HepG2 (cell line): ENCODE data around the gene LRFN2. TPM values are rescaled to one million over a fixed set of nuclear protein-coding genes. Genes with fewer than 3 reads are reported as not detected.

ENCODE experiments used
- CERS6 ChIP-seq: sonication (generic); formaldehyde crosslinking; IDR thresholded peaks from 2 replicates; pipeline ENCODE4 v1.5.0; 2020; ENCODE audit warnings: missing genetic modification reagents
- DNMT1 ChIP-seq: sonication (generic); formaldehyde crosslinking; IDR thresholded peaks from 2 replicates; pipeline ENCODE4 v1.5.1; 2020; ENCODE audit warnings: mild to moderate bottlenecking, missing genetic modification reagents
- EED ChIP-seq: sonication (generic); formaldehyde crosslinking; IDR thresholded peaks from 2 replicates; pipeline ENCODE4 v1.5.0; 2020; ENCODE audit warnings: mild to moderate bottlenecking, missing genetic modification reagents
- GMEB1 ChIP-seq: sonication (generic); formaldehyde crosslinking; IDR thresholded peaks from 2 replicates; pipeline ENCODE4 v1.5.1; 2020; ENCODE audit warnings: missing genetic modification reagents, mild to moderate bottlenecking, borderline replicate concordance
- HMG20B ChIP-seq: conservative IDR thresholded peaks from 2 replicates; pipeline ENCODE4 v1.6.1; 2016; ENCODE audit warnings: missing genetic modification reagents, missing compliant biosample characterization
- HNRNPK ChIP-seq: fragments of 200-400 bp; formaldehyde crosslinking; IDR thresholded peaks from 2 replicates; pipeline ENCODE4 v1.6.1; 2018; ENCODE audit warnings: low read length, low read depth, moderate library complexity, mild to moderate bottlenecking; ENCODE audit not compliant: poor library complexity, severe bottlenecking
- MTF1 ChIP-seq: sonication (generic); formaldehyde crosslinking; IDR thresholded peaks from 2 replicates; pipeline ENCODE4 v1.5.0; 2020; ENCODE audit warnings: missing genetic modification reagents
- NFKBIZ ChIP-seq: IDR thresholded peaks from 2 replicates; pipeline ENCODE4 v1.6.1; 2018; ENCODE audit warnings: missing genetic modification reagents, missing compliant biosample characterization
- STAG1 ChIP-seq: sonication (generic); formaldehyde crosslinking; IDR thresholded peaks from 2 replicates; pipeline ENCODE4 v1.4.0; 2020; ENCODE audit warnings: missing genetic modification reagents
- TBP ChIP-seq: sonication (generic); formaldehyde crosslinking; IDR thresholded peaks from 2 replicates; pipeline ENCODE4 v1.5.0; 2020; ENCODE audit warnings: missing genetic modification reagents
- ZFP37 ChIP-seq: sonication (generic); formaldehyde crosslinking; IDR thresholded peaks from 2 replicates; pipeline ENCODE4 v1.4.0; 2020; ENCODE audit warnings: missing genetic modification reagents, borderline replicate concordance
- ZNF501 ChIP-seq: sonication (generic); formaldehyde crosslinking; IDR thresholded peaks from 2 replicates; pipeline ENCODE4 v1.5.1; 2020; ENCODE audit warnings: mild to moderate bottlenecking, moderate library complexity, missing genetic modification reagents
- ZNF563 ChIP-seq: sonication (generic); formaldehyde crosslinking; IDR thresholded peaks from 2 replicates; pipeline ENCODE4 v1.8.0; 2022; ENCODE audit warnings: mild to moderate bottlenecking, moderate library complexity, missing genetic modification reagents
- ZNF724P ChIP-seq: sonication (generic); formaldehyde crosslinking; IDR thresholded peaks from 2 replicates; pipeline ENCODE4 v1.8.0; 2022; ENCODE audit warnings: missing genetic modification reagents, borderline replicate concordance
- ZNF800 ChIP-seq: sonication (generic); formaldehyde crosslinking; IDR thresholded peaks from 2 replicates; pipeline ENCODE4 v1.4.0; 2020; ENCODE audit warnings: missing genetic modification reagents
- polyA plus RNA-seq, 8 experiments: library from polyadenylated mRNA; depleted of rRNA in 3 of 8; stranded (reverse) in 7 of 8; unstranded in 1 of 8; fragments of >200 nt; fragmentation: Illumina TruSeq in 4 of 8; extraction: Trizol in 4 of 8; gene quantifications; 2 replicates each; pipeline versions ENCODE4 v1.2.1 to v1.2.3, GENCODE V29; 2011 to 2016; ENCODE audit warnings: low read depth in 4 of 8, missing spikeins in 1 of 8, mixed read lengths in 1 of 8; ENCODE audit not compliant: insufficient read depth in 1 of 8
- total RNA-seq, 5 experiments: library from RNA; depleted of rRNA; stranded (reverse); fragments of >200 nt; fragmentation: Illumina TruSeq; extraction: Trizol; gene quantifications; 2 replicates each; pipeline ENCODE4 v1.2.3, GENCODE V29; 2016; ENCODE audit warnings: low read depth in 1 of 5
- TF ChIP-seq, protein P1 (sequence below): sonication (generic); formaldehyde crosslinking; IDR thresholded peaks from 2 replicates; pipeline ENCODE4 v1.8.1; 2023; ENCODE audit warnings: mild to moderate bottlenecking, inconsistent platforms, moderate library complexity, missing genetic modification reagents, borderline replicate concordance
- TF ChIP-seq, protein P2 (sequence below): sonication (generic); formaldehyde crosslinking; IDR thresholded peaks from 2 replicates; pipeline ENCODE4 v1.5.0; 2020; ENCODE audit warnings: mild to moderate bottlenecking, missing genetic modification reagents
- TF ChIP-seq, protein P3 (sequence below): sonication (generic); formaldehyde crosslinking; IDR thresholded peaks from 2 replicates; pipeline ENCODE4 v1.5.1; 2020; ENCODE audit warnings: missing genetic modification reagents, mild to moderate bottlenecking, borderline replicate concordance

LRFN2 gene
- total and polyA plus RNA-seq, 2 of the 13 experiments (the other 11 are each of a cell fraction or from before 2014, with no cell fraction given), result not detected

DNA sequence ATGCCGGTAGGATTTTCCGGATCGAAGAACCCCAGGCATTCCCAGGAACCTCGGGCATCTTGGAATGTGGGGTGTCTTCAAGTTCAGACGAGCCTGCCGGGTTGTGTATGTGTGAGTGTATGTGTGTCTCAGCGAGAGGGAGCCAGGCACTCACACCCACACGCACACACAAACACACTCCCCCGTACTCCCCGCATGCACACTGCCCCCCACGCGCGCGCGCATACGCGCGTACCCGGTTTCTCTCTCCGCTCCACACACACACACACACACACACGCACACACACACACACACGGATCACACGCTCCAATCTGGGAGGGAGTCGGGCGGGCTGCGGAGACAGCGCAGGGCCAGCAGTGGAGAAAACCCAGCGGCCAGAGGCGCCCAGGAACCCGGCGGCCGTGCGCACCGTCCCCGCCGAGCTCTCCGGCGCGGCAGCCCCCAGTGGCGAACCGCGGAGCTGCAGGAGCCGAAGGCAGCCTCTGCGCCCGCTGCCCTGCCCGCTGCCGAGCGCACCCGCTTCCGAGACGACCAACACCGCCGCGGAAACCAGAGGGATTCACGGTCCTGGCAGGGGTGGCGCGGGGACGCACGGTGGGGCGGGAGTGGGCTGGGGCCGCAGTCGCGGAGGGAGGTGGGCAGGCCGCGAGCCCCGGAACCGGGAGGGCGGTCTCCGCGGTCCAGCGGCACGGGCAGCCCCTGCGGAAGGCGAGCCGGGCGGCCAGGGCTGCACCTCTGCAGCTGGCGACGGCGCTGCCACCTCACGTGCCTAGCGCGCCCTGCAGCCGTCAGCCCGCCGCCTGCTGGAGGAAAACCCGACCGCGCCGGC lies at the start of gene LRFN2 (continued):
- TF ChIP-seq GMEB1 (CRISPR knock-in tag), result 0 out of 2 replicates have a peak, but pooled peaks have one; percentile 31
- TF ChIP-seq ZNF563, result 0 out of 2 replicates have a peak, but pooled peaks have one; percentile 57
- TF ChIP-seq, protein P1, sequence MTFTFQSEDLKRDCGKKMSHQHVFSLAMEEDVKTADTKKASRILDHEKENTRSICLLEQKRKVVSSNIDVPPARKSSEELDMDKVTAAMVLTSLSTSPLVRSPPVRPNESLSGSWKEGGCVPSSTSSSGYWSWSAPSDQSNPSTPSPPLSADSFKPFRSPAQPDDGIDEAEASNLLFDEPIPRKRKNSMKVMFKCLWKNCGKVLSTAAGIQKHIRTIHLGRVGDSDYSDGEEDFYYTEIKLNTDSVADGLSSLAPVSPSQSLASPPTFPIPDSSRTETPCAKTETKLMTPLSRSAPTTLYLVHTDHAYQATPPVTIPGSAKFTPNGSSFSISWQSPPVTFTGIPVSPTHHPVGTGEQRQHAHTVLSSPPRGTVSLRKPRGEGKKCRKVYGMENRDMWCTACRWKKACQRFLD, result 0 out of 2 replicates have a peak, but pooled peaks have one; percentile 28
- TF ChIP-seq STAG1 (CRISPR knock-in tag), result peak; percentile 48
- 0 out of 2 replicates have a peak, but pooled peaks have one; percentile 32 for TF ChIP-seq MTF1 (CRISPR knock-in tag)
- TF ChIP-seq, protein P2, sequence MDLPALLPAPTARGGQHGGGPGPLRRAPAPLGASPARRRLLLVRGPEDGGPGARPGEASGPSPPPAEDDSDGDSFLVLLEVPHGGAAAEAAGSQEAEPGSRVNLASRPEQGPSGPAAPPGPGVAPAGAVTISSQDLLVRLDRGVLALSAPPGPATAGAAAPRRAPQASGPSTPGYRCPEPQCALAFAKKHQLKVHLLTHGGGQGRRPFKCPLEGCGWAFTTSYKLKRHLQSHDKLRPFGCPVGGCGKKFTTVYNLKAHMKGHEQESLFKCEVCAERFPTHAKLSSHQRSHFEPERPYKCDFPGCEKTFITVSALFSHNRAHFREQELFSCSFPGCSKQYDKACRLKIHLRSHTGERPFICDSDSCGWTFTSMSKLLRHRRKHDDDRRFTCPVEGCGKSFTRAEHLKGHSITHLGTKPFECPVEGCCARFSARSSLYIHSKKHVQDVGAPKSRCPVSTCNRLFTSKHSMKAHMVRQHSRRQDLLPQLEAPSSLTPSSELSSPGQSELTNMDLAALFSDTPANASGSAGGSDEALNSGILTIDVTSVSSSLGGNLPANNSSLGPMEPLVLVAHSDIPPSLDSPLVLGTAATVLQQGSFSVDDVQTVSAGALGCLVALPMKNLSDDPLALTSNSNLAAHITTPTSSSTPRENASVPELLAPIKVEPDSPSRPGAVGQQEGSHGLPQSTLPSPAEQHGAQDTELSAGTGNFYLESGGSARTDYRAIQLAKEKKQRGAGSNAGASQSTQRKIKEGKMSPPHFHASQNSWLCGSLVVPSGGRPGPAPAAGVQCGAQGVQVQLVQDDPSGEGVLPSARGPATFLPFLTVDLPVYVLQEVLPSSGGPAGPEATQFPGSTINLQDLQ (CRISPR knock-in tag), result no peak
- TF ChIP-seq HMG20B (CRISPR knock-in tag), result no peak
- TF ChIP-seq HNRNPK, result peak; percentile 52
- TF ChIP-seq TBP (CRISPR knock-in tag), result no peak
- TF ChIP-seq EED (CRISPR knock-in tag), result peak; percentile 55; the same call in 1 of the 2 replicates
- TF ChIP-seq ZNF800 (CRISPR knock-in tag), result peak; percentile 99
- TF ChIP-seq, protein P3, sequence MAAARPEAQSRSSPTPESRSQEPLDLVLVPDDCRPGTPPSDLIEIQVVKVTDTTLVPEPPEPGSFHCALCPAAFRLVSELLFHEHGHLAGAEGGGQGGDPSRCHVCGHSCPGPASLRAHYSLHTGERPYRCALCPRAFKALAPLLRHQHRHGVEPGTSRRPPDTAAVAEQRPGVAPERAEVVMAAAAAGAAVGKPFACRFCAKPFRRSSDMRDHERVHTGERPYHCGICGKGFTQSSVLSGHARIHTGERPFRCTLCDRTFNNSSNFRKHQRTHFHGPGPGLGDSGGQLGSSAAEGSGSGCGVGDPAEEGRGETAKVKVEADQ (CRISPR knock-in tag), result peak; percentile 40; the same call in 1 of the 2 replicates
- no peak for TF ChIP-seq ZFP37 (CRISPR knock-in tag)
- TF ChIP-seq ZNF501, result peak; percentile 44; the same call in 1 of the 2 replicates
- no peak for TF ChIP-seq NFKBIZ (CRISPR knock-in tag)
- peak; percentile 84; the same call in 1 of the 2 replicates for TF ChIP-seq DNMT1 (CRISPR knock-in tag)
- no peak for TF ChIP-seq CERS6
- TF ChIP-seq ZNF724P, result 0 out of 2 replicates have a peak, but pooled peaks have one; percentile 34
